ENCODE data around the gene ECM1.

DNA sequence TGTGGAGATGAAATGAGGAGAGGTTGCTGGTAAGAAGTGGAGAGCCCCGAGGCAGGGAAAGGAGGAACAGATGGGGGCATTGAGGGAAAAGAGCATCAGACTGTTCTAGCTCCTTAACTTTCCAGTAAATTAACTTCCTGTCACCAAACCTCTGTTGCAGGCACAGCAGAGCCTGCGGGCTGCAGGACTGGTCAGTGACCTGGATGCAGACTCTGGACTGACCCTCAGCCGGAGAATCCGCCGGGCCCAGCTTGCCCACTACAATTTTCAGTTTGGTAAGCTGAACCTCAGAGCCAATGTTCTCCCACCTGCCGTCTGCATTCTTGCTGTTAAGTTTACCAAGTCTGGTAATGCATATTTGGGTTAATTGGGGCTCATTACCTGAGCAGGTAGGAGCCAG lies 2.5 kb upstream of the ECM1 start:
- TF ChIP-seq, protein P1, sequence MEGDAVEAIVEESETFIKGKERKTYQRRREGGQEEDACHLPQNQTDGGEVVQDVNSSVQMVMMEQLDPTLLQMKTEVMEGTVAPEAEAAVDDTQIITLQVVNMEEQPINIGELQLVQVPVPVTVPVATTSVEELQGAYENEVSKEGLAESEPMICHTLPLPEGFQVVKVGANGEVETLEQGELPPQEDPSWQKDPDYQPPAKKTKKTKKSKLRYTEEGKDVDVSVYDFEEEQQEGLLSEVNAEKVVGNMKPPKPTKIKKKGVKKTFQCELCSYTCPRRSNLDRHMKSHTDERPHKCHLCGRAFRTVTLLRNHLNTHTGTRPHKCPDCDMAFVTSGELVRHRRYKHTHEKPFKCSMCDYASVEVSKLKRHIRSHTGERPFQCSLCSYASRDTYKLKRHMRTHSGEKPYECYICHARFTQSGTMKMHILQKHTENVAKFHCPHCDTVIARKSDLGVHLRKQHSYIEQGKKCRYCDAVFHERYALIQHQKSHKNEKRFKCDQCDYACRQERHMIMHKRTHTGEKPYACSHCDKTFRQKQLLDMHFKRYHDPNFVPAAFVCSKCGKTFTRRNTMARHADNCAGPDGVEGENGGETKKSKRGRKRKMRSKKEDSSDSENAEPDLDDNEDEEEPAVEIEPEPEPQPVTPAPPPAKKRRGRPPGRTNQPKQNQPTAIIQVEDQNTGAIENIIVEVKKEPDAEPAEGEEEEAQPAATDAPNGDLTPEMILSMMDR (IDR thresholded peaks at IDR 0.05; ENCODE audit: extremely low read depth in 1 of 2, insufficient read depth in 1 of 2, low read depth in 1 of 2, low read length in 2 of 2) = no peak
- TF ChIP-seq POLR2AphosphoS5 (IDR thresholded peaks at IDR 0.05; ENCODE audit: insufficient read depth, low read depth, low read length) (no peak), MYC (IDR thresholded peaks at IDR 0.05; ENCODE audit: low read depth, low read length) (no peak), POLR2A (IDR thresholded peaks at IDR 0.05; ENCODE audit: low read depth, low read length) (no peak), EZH2 (IDR thresholded peaks at IDR 0.05; ENCODE audit: borderline replicate concordance, low read depth, low read length, severe bottlenecking) (no peak), JUN (IDR thresholded peaks at IDR 0.05; ENCODE audit: borderline replicate concordance, insufficient read depth, insufficient read length, low read depth) (no peak), FOS (IDR thresholded peaks at IDR 0.05; ENCODE audit: borderline replicate concordance, insufficient read depth, low read length) (no peak)
- TF ChIP-seq, protein P2, sequence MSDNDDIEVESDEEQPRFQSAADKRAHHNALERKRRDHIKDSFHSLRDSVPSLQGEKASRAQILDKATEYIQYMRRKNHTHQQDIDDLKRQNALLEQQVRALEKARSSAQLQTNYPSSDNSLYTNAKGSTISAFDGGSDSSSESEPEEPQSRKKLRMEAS (IDR thresholded peaks at IDR 0.05; ENCODE audit: insufficient read depth, insufficient read length) = no peak
